Activated T-cell treated with anti-CD3 and anti-CD28 coated beads, Interleukin-2, amount 50 U/mL, for 4 hours (primary cell): ENCODE results near the gene KIDINS220. TPM values are rescaled to one million over a fixed set of nuclear protein-coding genes. Genes with fewer than 3 reads are reported as not detected.

ENCODE experiments used
- ATAC-seq, 2 donors: fragments of 200-7000 bp; cut with Tn5 transposase; one replicate each; pipeline ENCODE4 v1.10.0; 2021
- DNase-seq: peaks from one replicate; pipeline ENCODE4 v3.0.0-alpha.2; 2020
- H3K27me3 Mint-ChIP-seq: one replicate; pipeline ENCODE4 v1.8.0; 2021; ENCODE audit warnings: low read depth, mixed read lengths
- H3K36me3 Mint-ChIP-seq: one replicate; pipeline ENCODE4 v1.8.0; 2022; ENCODE audit warnings: mixed read lengths; ENCODE audit not compliant: insufficient read depth
- H3K4me1 Mint-ChIP-seq: one replicate; pipeline ENCODE4 v1.8.0; 2021; ENCODE audit warnings: low read depth, mixed read lengths
- H3K4me3 Mint-ChIP-seq: one replicate; pipeline ENCODE4 v1.8.0; 2021; ENCODE audit warnings: mild to moderate bottlenecking, moderate library complexity, mixed read lengths
- H3K9me3 Mint-ChIP-seq: one replicate; pipeline ENCODE4 v1.8.0; 2021; ENCODE audit warnings: mixed read lengths
- total RNA-seq, 3 donors: library from RNA; stranded (reverse); gene quantifications; one replicate each; pipeline ENCODE4 v1.2.1, GENCODE V29; 2021

KIDINS220 gene
- 10 to 100 TPM; 23.2 to 29.6 (median 27.4) TPM for total RNA-seq

- Mint-ChIP-seq H3K36me3 (peaks cover 5% of the 10 kb centered on the region), H3K9me3 (no peaks in the 10 kb centered on the region), H3K4me1 (peaks cover 40% of the 10 kb centered on the region), H3K27me3 (no peaks in the 10 kb centered on the region), H3K4me3 (peak within 1 kb of the TSS; percentile 99)
- peak; percentile 84 for DNase-seq
- ATAC-seq = peak; percentile 96 to 97
Observed at GRCh38 chr2:8836971-8837794, at the start of gene KIDINS220. Gene KIDINS220, minus strand, starts transcription at chr2:8837613. Its CDS starts 10,520 bp downstream, at chr2:8827093.

- Mint-ChIP-seq H3K27me3 (no peaks in the 10 kb centered on the region), H3K9me3 (no peaks in the 10 kb centered on the region), H3K4me1 (no peaks in the 10 kb centered on the region), H3K36me3 (no peaks in the 10 kb centered on the region), H3K4me3 (no peak overlapping the region)
- DNase-seq (no peak), ATAC-seq (no peak)
Observed at GRCh38 chr2:8886876-8887275, 49.5 kb upstream of the KIDINS220 start.

GRCh38 chr2:8886202-8886518, 48.7 kb upstream of the KIDINS220 start:
- Mint-ChIP-seq H3K4me3 (no peak overlapping the region), H3K4me1 (no peaks in the 10 kb centered on the region), H3K36me3 (no peaks in the 10 kb centered on the region), H3K27me3 (no peaks in the 10 kb centered on the region), H3K9me3 (no peaks in the 10 kb centered on the region)
- DNase-seq (no peak), ATAC-seq (no peak)

GRCh38 chr2:8885449-8886201, 48.2 kb upstream of the KIDINS220 start:
- Mint-ChIP-seq H3K36me3 (no peaks in the 10 kb centered on the region), H3K4me1 (no peaks in the 10 kb centered on the region), H3K4me3 (no peak overlapping the region), H3K9me3 (no peaks in the 10 kb centered on the region), H3K27me3 (no peaks in the 10 kb centered on the region)
- DNase-seq = no peak
- no peak for ATAC-seq

- Mint-ChIP-seq H3K4me3 (no peak overlapping the region), H3K36me3 (no peaks in the 10 kb centered on the region), H3K27me3 (no peaks in the 10 kb centered on the region), H3K4me1 (no peaks in the 10 kb centered on the region), H3K9me3 (no peaks in the 10 kb centered on the region)
- no peak for ATAC-seq
- no peak for DNase-seq
Observed at GRCh38 chr2:8884812-8885211, 47.4 kb upstream of the KIDINS220 start.

GRCh38 chr2:8882094-8882493, 44.7 kb upstream of the KIDINS220 start:
- Mint-ChIP-seq H3K4me3 (no peak overlapping the region), H3K9me3 (no peaks in the 10 kb centered on the region), H3K4me1 (no peaks in the 10 kb centered on the region), H3K27me3 (no peaks in the 10 kb centered on the region), H3K36me3 (no peaks in the 10 kb centered on the region)
- ATAC-seq (no peak), DNase-seq (no peak)

GRCh38 chr2:8877894-8878293, 40.5 kb upstream of the KIDINS220 start:
- H3K4me3 Mint-ChIP-seq = no peak overlapping the region
- ATAC-seq = no peak
- H3K9me3 Mint-ChIP-seq = no peaks in the 10 kb centered on the region
- DNase-seq = no peak
- no peaks in the 10 kb centered on the region for H3K27me3 Mint-ChIP-seq
- no peaks in the 10 kb centered on the region for H3K36me3 Mint-ChIP-seq
- no peaks in the 10 kb centered on the region for H3K4me1 Mint-ChIP-seq

- ATAC-seq = no peak
- Mint-ChIP-seq H3K27me3 (no peaks in the 10 kb centered on the region), H3K36me3 (no peaks in the 10 kb centered on the region), H3K9me3 (no peaks in the 10 kb centered on the region), H3K4me1 (no peaks in the 10 kb centered on the region), H3K4me3 (no peak overlapping the region)
- no peak for DNase-seq
Observed at GRCh38 chr2:8877332-8877731, 39.9 kb upstream of the KIDINS220 start.

- DNase-seq (no peak), ATAC-seq (no peak)
- H3K4me1 Mint-ChIP-seq = no peaks in the 10 kb centered on the region
- H3K4me3 Mint-ChIP-seq = no peak overlapping the region
- H3K9me3 Mint-ChIP-seq = no peaks in the 10 kb centered on the region
- no peaks in the 10 kb centered on the region for H3K36me3 Mint-ChIP-seq
- no peaks in the 10 kb centered on the region for H3K27me3 Mint-ChIP-seq
Observed at GRCh38 chr2:8876628-8877027, 39.2 kb upstream of the KIDINS220 start.

- no peaks in the 10 kb centered on the region for H3K4me1 Mint-ChIP-seq
- peaks cover 2% of the 10 kb centered on the region for H3K27me3 Mint-ChIP-seq
- ATAC-seq = no peak
- H3K4me3 Mint-ChIP-seq = no peak overlapping the region
- no peaks in the 10 kb centered on the region for H3K9me3 Mint-ChIP-seq
- no peak for DNase-seq
- H3K36me3 Mint-ChIP-seq = no peaks in the 10 kb centered on the region
Observed at GRCh38 chr2:8872821-8873432, 35.5 kb upstream of the KIDINS220 start.

GRCh38 chr2:8870441-8870840, 33.0 kb upstream of the KIDINS220 start:
- Mint-ChIP-seq H3K4me1 (no peaks in the 10 kb centered on the region), H3K36me3 (no peaks in the 10 kb centered on the region), H3K9me3 (no peaks in the 10 kb centered on the region), H3K4me3 (no peak overlapping the region), H3K27me3 (peaks cover 2% of the 10 kb centered on the region)
- DNase-seq = no peak
- no peak for ATAC-seq

- no peaks in the 10 kb centered on the region for H3K9me3 Mint-ChIP-seq
- H3K4me3 Mint-ChIP-seq = no peak overlapping the region
- ATAC-seq (no peak), DNase-seq (no peak)
- no peaks in the 10 kb centered on the region for H3K4me1 Mint-ChIP-seq
- H3K27me3 Mint-ChIP-seq = peaks cover 2% of the 10 kb centered on the region
- no peaks in the 10 kb centered on the region for H3K36me3 Mint-ChIP-seq
Observed at GRCh38 chr2:8867363-8867762, 29.9 kb upstream of the KIDINS220 start.

GRCh38 chr2:8863331-8863953, 26.0 kb upstream of the KIDINS220 start:
- no peak overlapping the region for H3K4me3 Mint-ChIP-seq
- no peaks in the 10 kb centered on the region for H3K4me1 Mint-ChIP-seq
- no peaks in the 10 kb centered on the region for H3K27me3 Mint-ChIP-seq
- DNase-seq = no peak
- no peak for ATAC-seq
- no peaks in the 10 kb centered on the region for H3K36me3 Mint-ChIP-seq
- H3K9me3 Mint-ChIP-seq = no peaks in the 10 kb centered on the region

GRCh38 chr2:8862230-8862629, 24.8 kb upstream of the KIDINS220 start:
- ATAC-seq (no peak), DNase-seq (no peak)
- no peaks in the 10 kb centered on the region for H3K4me1 Mint-ChIP-seq
- H3K27me3 Mint-ChIP-seq = no peaks in the 10 kb centered on the region
- no peaks in the 10 kb centered on the region for H3K36me3 Mint-ChIP-seq
- H3K4me3 Mint-ChIP-seq = no peak overlapping the region
- no peaks in the 10 kb centered on the region for H3K9me3 Mint-ChIP-seq
